Small intestine (tissue), 7 donors: ENCODE measurements around the gene PDLIM1. TPM values are rescaled to one million over a fixed set of nuclear protein-coding genes. Genes with fewer than 3 reads are reported as not detected.
A peak's percentile ranks its signal among the peaks of the same experiment; 100 is the strongest.

Experiments used
- DNase-seq, 2 donors: peaks; one replicate each; pipeline versions ENCODE4 v3.0.0 to v3.0.0-alpha.2; 2013
- FAIRE-seq: peaks from 2 replicates; lab custom pipeline; 2012; peaks lifted over from hg19 to GRCh38; lab: Jason Lieb, UNC
- H3K27ac ChIP-seq, 3 donors: one replicate each; pipeline ENCODE4 v1.5.1; 2013; ENCODE audit warnings: low read length in 2 of 3, mild to moderate bottlenecking in 2 of 3, control low read depth in 1 of 3, inconsistent platforms in 1 of 3, low read depth in 1 of 3, moderate library complexity in 1 of 3
- H3K27me3 ChIP-seq, 3 donors: one replicate each; pipeline ENCODE4 v1.6.1; 2013; ENCODE audit warnings: low read length in 3 of 3, inconsistent platforms in 1 of 3; ENCODE audit not compliant: control insufficient read depth in 3 of 3, insufficient read depth in 3 of 3
- H3K36me3 ChIP-seq, 3 donors: one replicate each; pipeline ENCODE4 v1.6.1; 2013; ENCODE audit warnings: low read length in 3 of 3, inconsistent platforms in 1 of 3, low read depth in 1 of 3, mild to moderate bottlenecking in 1 of 3, moderate library complexity in 1 of 3; ENCODE audit not compliant: control insufficient read depth in 3 of 3, insufficient read depth in 2 of 3
- H3K4me1 ChIP-seq, 3 donors: one replicate each; pipeline ENCODE4 v1.6.1; 2013; ENCODE audit warnings: low read length in 2 of 3, inconsistent platforms in 1 of 3, low read depth in 1 of 3, mild to moderate bottlenecking in 1 of 3, moderate library complexity in 1 of 3; ENCODE audit not compliant: control insufficient read depth in 3 of 3, insufficient read depth in 2 of 3
- H3K4me3 ChIP-seq, 3 donors: one replicate each; pipeline ENCODE4 v1.5.1; 2013; ENCODE audit warnings: low read length in 3 of 3, control low read depth in 1 of 3, inconsistent platforms in 1 of 3, low read depth in 1 of 3, mild to moderate bottlenecking in 1 of 3, moderate library complexity in 1 of 3
- H3K9me3 ChIP-seq, 2 donors: one replicate each; pipeline ENCODE4 v1.6.1; 2013; ENCODE audit warnings: low read depth in 1 of 2, low read length in 1 of 2; ENCODE audit not compliant: control insufficient read depth in 2 of 2, insufficient read depth in 1 of 2
- WGBS, 3 donors: extraction: QIAGEN DNeasy Blood & Tissue Kit; methylation state at CpG; one replicate each; pipeline ENCODE4 v1.1.7; 2013; 5-methylcytosine and 5-hydroxymethylcytosine counted together
- polyA plus RNA-seq, 4 donors: library from polyadenylated mRNA; stranded (reverse) in 3 of 4; unstranded in 1 of 4; fragments of 200-250 nt in 3 of 4; fragments of 120-200 nt in 1 of 4; gene quantifications; one replicate each; pipeline versions ENCODE4 v1.2.1 to v1.2.3, GENCODE V29; 2013
- donor health status: healthy with polysubstance abuse.
- donor health status: control.
- donor health status: control.
- donor health status: Bipolar disorder and iron deficiency.
- donor health status: healthy.

PDLIM1 gene
- polyA plus RNA-seq, 4 donors, result 206 to 572 (median 429) TPM

GRCh38 chr10:95262763-95263518 is 27.9 kb downstream of the PDLIM1 start:
- 65 to 80% (median 66%) methylated on average over 5 of the region's 5 CpGs for WGBS, 3 donors
- Histone ChIP-seq H3K9me3 (peaks cover 0 to 4% of the 10 kb centered on the region in 2 donors), H3K36me3 (peaks cover 2 to 60% (median 6%) of the 10 kb centered on the region in 3 donors), H3K27ac (no peak overlapping the region), H3K4me3 (no peak overlapping the region), H3K27me3 (no peaks in the 10 kb centered on the region), H3K4me1 (peaks cover 0 to 46% (median 14%) of the 10 kb centered on the region in 3 donors)
- no peak for FAIRE-seq
- DNase-seq, result no peak

GRCh38 chr10:95261926-95262325 is 28.9 kb downstream of the PDLIM1 start:
- H3K4me1 ChIP-seq, result peaks cover 0 to 44% (median 14%) of the 10 kb centered on the region in 3 donors
- peaks cover 0 to 6% of the 10 kb centered on the region in 2 donors for H3K9me3 ChIP-seq
- no peak overlapping the region for H3K4me3 ChIP-seq
- peaks cover 2 to 64% (median 9%) of the 10 kb centered on the region in 3 donors for H3K36me3 ChIP-seq
- no peak for DNase-seq
- H3K27me3 ChIP-seq, result no peaks in the 10 kb centered on the region
- WGBS, 3 donors, result 91 to 94% (median 93%) methylated on average over 3 of the region's 3 CpGs
- no peak overlapping the region for H3K27ac ChIP-seq
- no peak for FAIRE-seq

GRCh38 chr10:95260909-95261552 is 29.8 kb downstream of the PDLIM1 start:
- Histone ChIP-seq H3K27ac (peak overlapping the region; percentile 22 to 88 (median 70)), H3K4me3 (no peak overlapping the region), H3K9me3 (peaks cover 0 to 6% of the 10 kb centered on the region in 2 donors), H3K36me3 (peaks cover 2 to 65% (median 10%) of the 10 kb centered on the region in 3 donors), H3K4me1 (peaks cover 0 to 39% (median 8%) of the 10 kb centered on the region in 3 donors), H3K27me3 (no peaks in the 10 kb centered on the region)
- DNase-seq (no peak), FAIRE-seq (no peak)
- 75 to 80% (median 78%) methylated on average over 4 of the region's 4 CpGs for WGBS, 3 donors

GRCh38 chr10:95260397-95260881 is 30.4 kb downstream of the PDLIM1 start:
- FAIRE-seq (no peak), DNase-seq (peak in 1 of 2 donors; percentile 73)
- 62 to 85% (median 84%) methylated on average over 3 of the region's 3 CpGs for WGBS, 3 donors
- peaks cover 0 to 33% (median 8%) of the 10 kb centered on the region in 3 donors for H3K4me1 ChIP-seq
- peaks cover 2 to 59% (median 10%) of the 10 kb centered on the region in 3 donors for H3K36me3 ChIP-seq
- no peak overlapping the region for H3K4me3 ChIP-seq
- H3K27me3 ChIP-seq, result no peaks in the 10 kb centered on the region
- peaks cover 0 to 6% of the 10 kb centered on the region in 2 donors for H3K9me3 ChIP-seq
- peak overlapping the region; percentile 22 to 88 (median 70) for H3K27ac ChIP-seq

GRCh38 chr10:95257849-95258248 is 33.0 kb downstream of the PDLIM1 start:
- H3K27ac ChIP-seq, result no peak overlapping the region
- H3K27me3 ChIP-seq, result no peaks in the 10 kb centered on the region
- DNase-seq (no peak), FAIRE-seq (no peak)
- H3K36me3 ChIP-seq, result peaks cover 2 to 51% (median 7%) of the 10 kb centered on the region in 3 donors
- no peak overlapping the region for H3K4me3 ChIP-seq
- H3K4me1 ChIP-seq, result peaks cover 0 to 13% (median 4%) of the 10 kb centered on the region in 3 donors
- WGBS, 3 donors, result 92 to 97% (median 96%) methylated on average over 7 of the region's 7 CpGs
- H3K9me3 ChIP-seq, result peaks cover 0 to 11% of the 10 kb centered on the region in 2 donors

GRCh38 chr10:95256268-95256667 is 34.5 kb downstream of the PDLIM1 start:
- no peak for FAIRE-seq
- Histone ChIP-seq H3K4me3 (no peak overlapping the region), H3K9me3 (peaks cover 0 to 11% of the 10 kb centered on the region in 2 donors), H3K27me3 (no peaks in the 10 kb centered on the region), H3K36me3 (peaks cover 0 to 46% (median 9%) of the 10 kb centered on the region in 3 donors), H3K4me1 (peaks cover 0 to 10% (median 4%) of the 10 kb centered on the region in 3 donors), H3K27ac (no peak overlapping the region)
- no peak for DNase-seq
- WGBS, 3 donors, result 90 to 96% (median 95%) methylated on average over 1 of the region's 1 CpG

- 67 to 76% (median 69%) methylated on average over 3 of the region's 3 CpGs for WGBS, 3 donors
- no peaks in the 10 kb centered on the region for H3K4me1 ChIP-seq
- FAIRE-seq (no peak), DNase-seq (no peak)
- peaks cover 0 to 11% of the 10 kb centered on the region in 2 donors for H3K9me3 ChIP-seq
- no peaks in the 10 kb centered on the region for H3K27me3 ChIP-seq
- no peak overlapping the region for H3K4me3 ChIP-seq
- H3K27ac ChIP-seq, result peak overlapping the region in 1 of 3 donors; percentile 55
- peaks cover 0 to 42% (median 9%) of the 10 kb centered on the region in 3 donors for H3K36me3 ChIP-seq
Measured at GRCh38 chr10:95254629-95255028, 36.2 kb downstream of the PDLIM1 start.

GRCh38 chr10:95253686-95254085 is 37.1 kb downstream of the PDLIM1 start:
- no peaks in the 10 kb centered on the region for H3K27me3 ChIP-seq
- DNase-seq, result peak; percentile 42 to 51
- peaks cover 0 to 47% (median 9%) of the 10 kb centered on the region in 3 donors for H3K36me3 ChIP-seq
- no peak overlapping the region for H3K4me3 ChIP-seq
- no peaks in the 10 kb centered on the region for H3K4me1 ChIP-seq
- peak overlapping the region in 1 of 3 donors; percentile 55 for H3K27ac ChIP-seq
- H3K9me3 ChIP-seq, result peaks cover 0 to 11% of the 10 kb centered on the region in 2 donors
- 56 to 73% (median 60%) methylated on average over 2 of the region's 2 CpGs for WGBS, 3 donors
- peak; percentile 30 for FAIRE-seq
